Motor neuron (in vitro differentiated cells): ENCODE results near the gene AKR1B15. TPM values are rescaled to one million over a fixed set of nuclear protein-coding genes. Genes with fewer than 3 reads are reported as not detected.
"Not testable (repeated sequence)": the region's sequence is repeated elsewhere in the genome, so short reads cannot be mapped to it uniquely, and the experiment has no call there.

Experiments used
- ATAC-seq, 8 experiments: fragments of 200-7000 bp; cut with Tn5 transposase; replicated peaks in 6 of 8; 2 replicates each; pipeline ENCODE4 v1.8.0; 2021; ENCODE audit warnings: mild to moderate bottlenecking in 8 of 8, moderate library complexity in 8 of 8
- H3K27ac ChIP-seq, 2 donors: fragments of 250-450 bp; sonication (Bioruptor Pico); 2 replicates each; pipeline ENCODE4 v1.9.0; 2021; ENCODE audit warnings: antibody characterized with exemption in 2 of 2, mild to moderate bottlenecking in 2 of 2, moderate library complexity in 1 of 2
- H3K4me1 ChIP-seq, 2 donors: fragments of 250-450 bp; sonication (Bioruptor Pico); replicated peaks in 1 of 2; 2 replicates each; pipeline ENCODE4 v1.6.1; 2021; ENCODE audit warnings: antibody characterized with exemption in 2 of 2, mild to moderate bottlenecking in 2 of 2, moderate library complexity in 1 of 2
- H3K4me3 ChIP-seq, 5 donors: fragments of 250-450 bp; sonication (Bioruptor Pico); 2 replicates each; pipeline ENCODE4 v1.9.0; 2021; ENCODE audit warnings: antibody characterized with exemption in 5 of 5, mild to moderate bottlenecking in 5 of 5, moderate library complexity in 4 of 5
- WGBS, 10 experiments: fragments of 450-650 bp; shearing (Covaris generic); methylation state at CpG; one replicate each; pipeline ENCODE4 v1.0.0; 2022; 5-methylcytosine and 5-hydroxymethylcytosine counted together
- in situ Hi-C, 9 experiments: fragments of 400-800 bp; cut with MboI; loops; one replicate each; pipeline ENCODE4 v1.15.0; 2021; ENCODE audit warnings: low sequenced_read_pairs in 9 of 9, low pct_unique_long_range_greater_than_20kb in 2 of 9; ENCODE audit not compliant: unreplicated experiment in 9 of 9
- total RNA-seq, 8 experiments: library from RNA; unstranded; fragments of 300-600 nt; gene quantifications; 2 replicates each; pipeline versions ENCODE4 v1.2.3 to v1.2.4, GENCODE V29; 2022

AKR1B15 gene
- total RNA-seq, 8 experiments from 2014 or later, result 0.05 to 0.47 (median 0.21) TPM; not detected in 3

DNA sequence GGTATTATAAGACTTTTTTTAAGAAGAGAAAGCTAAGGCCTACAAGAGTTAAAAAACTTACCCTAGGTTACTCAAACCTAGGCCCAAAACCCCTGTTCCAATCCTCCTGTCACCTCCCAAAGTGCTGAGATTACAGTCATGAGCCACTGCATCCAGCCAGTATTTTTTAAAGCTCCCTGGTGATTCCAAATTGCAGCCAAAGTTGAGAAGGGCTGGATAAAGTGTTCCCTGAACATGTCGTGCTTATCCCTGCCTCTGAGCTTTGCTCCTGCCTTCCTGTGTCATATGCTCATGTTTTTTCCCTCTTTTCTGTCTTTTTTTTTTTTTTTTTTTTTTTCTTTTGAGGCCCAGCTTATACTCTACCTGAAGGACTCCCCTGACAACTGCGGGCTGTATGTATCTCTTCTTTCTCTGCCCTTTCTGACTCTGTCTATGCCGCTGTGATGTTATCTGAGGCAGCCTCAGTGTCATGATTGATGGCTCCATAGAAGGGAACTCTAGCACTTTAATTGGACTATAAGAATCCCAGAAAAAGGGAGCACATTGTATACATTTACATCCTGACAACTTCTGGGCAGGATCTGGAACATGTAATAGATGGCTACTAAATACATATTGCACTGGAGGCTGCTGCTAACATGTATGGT is 13.5 kb upstream of the AKR1B15 start:
- no peak for ATAC-seq
- in situ Hi-C loops, result no loop called here
- 25 to 84% (median 62%) methylated on average over 3 of the region's 3 CpGs; no CpG with 5 or more reads in 2 of the 10 experiments for WGBS, 10 experiments

GRCh38 chr7:134535919-134536299 is 13.0 kb upstream of the AKR1B15 start:
- in situ Hi-C loops, result no loop called here
- H3K27ac ChIP-seq, result no peak overlapping the region
- no peak overlapping the region for H3K4me3 ChIP-seq
- ATAC-seq, result no peak
- WGBS, 10 experiments, result 38 to 83% (median 78%) methylated on average over 1 to 3 of the region's 3 CpGs; no CpG with 5 or more reads in 2 of the 10 experiments
- no peaks in the 10 kb centered on the region for H3K4me1 ChIP-seq

More for the DNA sequence above, 13.5 kb upstream of the AKR1B15 start:
- no peak overlapping the region for H3K4me3 ChIP-seq
- no peaks in the 10 kb centered on the region for H3K4me1 ChIP-seq
- no peak overlapping the region for H3K27ac ChIP-seq

- H3K4me3 ChIP-seq, in situ Hi-C loops: not testable (repeated sequence)
- 80% methylated on average over 1 of the region's 3 CpGs; no CpG with 5 or more reads in 9 of the 10 experiments for WGBS, 10 experiments
These were observed 12.4 kb upstream of the AKR1B15 start for GRCh38 chr7:134536558-134536957.

GRCh38 chr7:134537273-134537781 is 11.6 kb upstream of the AKR1B15 start:
- in situ Hi-C loops, result not testable (repeated sequence)
- WGBS, 10 experiments, result 50 to 100% (median 70%) methylated on average over 1 to 3 of the region's 5 CpGs; no CpG with 5 or more reads in 7 of the 10 experiments

More at GRCh38 chr7:134536558-134536957, 12.4 kb upstream of the AKR1B15 start:
- not testable (repeated sequence) for H3K4me1 ChIP-seq, H3K27ac ChIP-seq, ATAC-seq

GRCh38 chr7:134539380-134540004 is 9.4 kb upstream of the AKR1B15 start:
- Histone ChIP-seq H3K4me1 (no peaks in the 10 kb centered on the region), H3K27ac (no peak overlapping the region), H3K4me3 (no peak overlapping the region)
- WGBS, 10 experiments, result 13 to 87% (median 76%) methylated on average over 1 to 6 of the region's 6 CpGs
- no peak for ATAC-seq
- in situ Hi-C loops, result no loop called here

More at GRCh38 chr7:134537273-134537781, 11.6 kb upstream of the AKR1B15 start:
- not testable (repeated sequence) for ATAC-seq, H3K27ac ChIP-seq, H3K4me1 ChIP-seq, H3K4me3 ChIP-seq

- ATAC-seq, in situ Hi-C loops, H3K27ac ChIP-seq, H3K4me1 ChIP-seq, H3K4me3 ChIP-seq: not testable (repeated sequence)
- 69 to 100% (median 93%) methylated on average over 1 to 5 of the region's 8 CpGs; no CpG with 5 or more reads in 1 of the 10 experiments for WGBS, 10 experiments
These were observed 7.3 kb upstream of the AKR1B15 start for GRCh38 chr7:134541501-134542194.

- WGBS, 10 experiments, result 0 to 100% (median 79%) methylated on average over 1 to 5 of the region's 8 CpGs; no CpG with 5 or more reads in 2 of the 10 experiments
- no peak for ATAC-seq
- Histone ChIP-seq H3K4me3 (no peak overlapping the region), H3K4me1 (peaks cover 3 to 6% of the 10 kb centered on the region in 2 donors), H3K27ac (no peak overlapping the region)
- in situ Hi-C loops, result no loop called here
These were observed 6.6 kb upstream of the AKR1B15 start for GRCh38 chr7:134542195-134542771.

- no peak overlapping the region for H3K4me3 ChIP-seq
- in situ Hi-C loops, result no loop called here
- no peak overlapping the region for H3K27ac ChIP-seq
- ATAC-seq, result no peak
- WGBS, 10 experiments, result 55 to 100% (median 89%) methylated on average over 2 to 4 of the region's 4 CpGs
- peaks cover 3 to 6% of the 10 kb centered on the region in 2 donors for H3K4me1 ChIP-seq
These were observed 3.5 kb upstream of the AKR1B15 start for GRCh38 chr7:134545380-134545779.

DNA sequence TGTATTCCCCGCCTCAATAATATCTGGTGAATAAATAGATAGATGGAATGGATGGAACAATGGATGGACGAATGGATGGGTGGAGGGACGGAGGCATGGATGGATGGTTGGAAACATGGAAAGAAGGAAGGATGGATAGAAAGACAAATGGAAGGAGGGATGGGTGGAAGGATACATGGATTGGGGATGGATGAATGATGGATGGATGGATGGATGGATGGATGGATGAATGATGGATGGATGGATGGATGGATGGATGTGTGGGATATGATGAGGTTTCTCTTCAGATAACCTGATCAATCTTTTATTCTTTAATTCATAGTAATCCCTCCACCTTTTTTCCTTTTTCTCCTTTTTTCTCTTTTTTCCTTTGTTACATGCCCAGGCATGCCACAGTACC is 3.0 kb upstream of the AKR1B15 start:
- WGBS, 10 experiments, result 31 to 100% (median 100%) methylated on average over 1 to 3 of the region's 3 CpGs
- in situ Hi-C loops, result no loop called here
- Histone ChIP-seq H3K4me1 (peaks cover 3 to 6% of the 10 kb centered on the region in 2 donors), H3K4me3 (no peak overlapping the region), H3K27ac (no peak overlapping the region)
- ATAC-seq, result no peak

DNA sequence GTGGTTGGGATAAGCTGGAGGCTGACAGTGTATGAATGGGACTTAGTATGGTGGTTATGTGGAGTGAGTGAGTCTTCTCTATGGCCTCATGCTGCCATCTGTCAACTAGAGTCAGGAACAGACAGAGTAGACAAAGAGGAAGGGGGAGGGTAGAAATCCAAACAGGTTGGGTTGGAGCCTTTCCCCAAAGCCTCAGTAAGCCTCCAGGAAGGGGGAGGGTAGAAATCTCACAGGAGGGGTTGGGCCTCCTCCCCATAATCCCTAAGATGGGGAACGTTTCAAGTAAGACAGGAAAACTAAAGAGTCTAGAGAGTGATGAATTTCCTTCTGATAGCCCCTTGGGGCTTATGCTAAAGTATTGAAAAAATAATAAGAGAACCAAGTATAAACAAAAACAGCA is 2.0 kb upstream of the AKR1B15 start:
- WGBS, 10 experiments, result 0% methylated on average over 1 of the region's 1 CpG; no CpG with 5 or more reads in 6 of the 10 experiments
- ATAC-seq, result peak; percentile 8 to 58 (median 20)
- H3K4me1 ChIP-seq, result peaks cover 3 to 6% of the 10 kb centered on the region in 2 donors
- in situ Hi-C loops, result no loop called here
- H3K4me3 ChIP-seq, result no peak overlapping the region
- no peak overlapping the region for H3K27ac ChIP-seq

DNA sequence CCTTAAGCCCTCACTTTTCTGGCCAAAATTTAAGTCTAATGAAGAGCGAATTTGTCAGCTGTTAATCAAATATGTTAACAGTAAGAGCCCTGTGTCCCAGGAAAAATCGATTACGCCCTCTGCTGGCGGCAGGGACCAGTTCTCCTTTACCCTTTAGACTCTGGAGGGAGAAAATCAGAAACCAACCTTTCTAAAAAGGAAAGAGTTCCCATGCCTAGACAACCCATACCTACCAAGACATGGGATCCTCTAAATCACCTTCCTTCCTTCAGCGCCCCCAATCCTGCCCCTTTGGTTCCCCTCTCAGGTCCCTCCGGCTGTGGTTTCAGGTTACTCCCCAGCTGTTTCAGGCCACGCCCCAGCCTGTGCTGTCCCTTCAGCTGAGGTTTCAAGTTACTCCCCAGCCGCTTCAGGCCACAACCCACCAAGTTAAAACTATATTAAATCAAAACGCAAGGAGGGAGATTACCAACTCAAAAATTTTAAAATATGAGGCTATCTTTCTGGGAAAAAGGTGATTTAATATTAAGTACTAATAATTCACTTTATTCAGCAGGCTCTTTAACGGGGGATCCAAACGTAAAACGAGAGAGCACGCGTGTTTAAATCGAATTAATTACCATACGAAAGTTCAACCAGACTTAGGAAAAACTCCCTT is 1.4 kb upstream of the AKR1B15 start:
- no peak overlapping the region for H3K27ac ChIP-seq
- ATAC-seq, result peak; percentile 76 to 99 (median 94)
- H3K4me1 ChIP-seq, result peaks cover 3 to 6% of the 10 kb centered on the region in 2 donors
- in situ Hi-C loops, result no loop called here
- peak overlapping the region in 3 of 5 donors; percentile 20 to 26 (median 23) for H3K4me3 ChIP-seq
- WGBS, 10 experiments, result 2 to 15% (median 8%) methylated on average over 6 to 15 of the region's 16 CpGs

DNA sequence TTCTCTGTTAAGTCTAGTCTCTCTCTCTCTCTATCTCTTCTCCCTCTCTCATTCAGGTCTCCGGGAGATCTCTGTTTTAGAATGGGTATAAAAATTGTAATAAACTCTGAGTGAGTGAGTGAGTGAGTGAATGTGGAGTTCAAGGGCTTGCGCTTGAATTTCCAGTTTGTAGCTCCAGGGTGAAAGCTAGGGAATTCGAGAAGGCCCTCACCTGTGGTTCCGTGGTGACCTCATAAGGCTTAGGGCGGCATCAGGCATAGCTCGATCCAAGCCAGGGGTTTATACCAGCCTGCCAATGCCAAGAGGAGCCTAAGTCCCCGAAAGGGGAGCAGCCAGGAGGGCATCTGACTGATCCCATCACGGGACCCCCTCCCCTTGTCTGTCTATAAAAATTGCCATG is 456 bp downstream of the AKR1B15 start:
- Histone ChIP-seq H3K27ac (no peak overlapping the region), H3K4me3 (no peak overlapping the region), H3K4me1 (peaks cover 3 to 6% of the 10 kb centered on the region in 2 donors)
- WGBS, 10 experiments, result 71 to 100% (median 93%) methylated on average over 2 to 6 of the region's 8 CpGs; no CpG with 5 or more reads in 5 of the 10 experiments
- no peak for ATAC-seq
- in situ Hi-C loops, result no loop called here
